Stimulated activated CD4-positive, alpha-beta T cell treated with anti-CD3 and anti-CD28 coated beads, Interleukin-15, amount 100 ng/mL, for 1 hour (primary cell): ENCODE measurements around the gene RGS8.

Source experiments
- DNase-seq, 2 donors: peaks; one replicate each; pipeline ENCODE4 v3.0.0-alpha.2; 2020; ENCODE audit warnings: low read depth in 1 of 2, low spot score in 1 of 2

Gene RGS8

DNA sequence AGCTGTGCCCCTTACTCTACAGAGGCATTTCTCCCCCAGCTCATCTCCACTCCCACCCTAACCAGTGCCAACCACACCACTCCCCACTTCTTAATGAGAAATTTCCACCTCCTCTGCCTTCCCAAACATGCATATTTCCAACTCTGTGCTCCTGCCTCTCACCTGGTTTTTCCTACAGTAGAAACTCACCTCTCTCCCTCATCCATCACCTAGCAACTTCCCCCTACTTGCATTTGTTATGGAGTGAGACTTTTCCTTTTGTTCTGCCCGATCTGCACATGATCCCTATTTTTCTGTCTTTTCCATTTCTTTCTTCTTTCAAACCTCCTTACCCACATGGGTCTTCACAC, 11.9 kb downstream of the RGS8 start:
- DNase-seq: no peak

DNA sequence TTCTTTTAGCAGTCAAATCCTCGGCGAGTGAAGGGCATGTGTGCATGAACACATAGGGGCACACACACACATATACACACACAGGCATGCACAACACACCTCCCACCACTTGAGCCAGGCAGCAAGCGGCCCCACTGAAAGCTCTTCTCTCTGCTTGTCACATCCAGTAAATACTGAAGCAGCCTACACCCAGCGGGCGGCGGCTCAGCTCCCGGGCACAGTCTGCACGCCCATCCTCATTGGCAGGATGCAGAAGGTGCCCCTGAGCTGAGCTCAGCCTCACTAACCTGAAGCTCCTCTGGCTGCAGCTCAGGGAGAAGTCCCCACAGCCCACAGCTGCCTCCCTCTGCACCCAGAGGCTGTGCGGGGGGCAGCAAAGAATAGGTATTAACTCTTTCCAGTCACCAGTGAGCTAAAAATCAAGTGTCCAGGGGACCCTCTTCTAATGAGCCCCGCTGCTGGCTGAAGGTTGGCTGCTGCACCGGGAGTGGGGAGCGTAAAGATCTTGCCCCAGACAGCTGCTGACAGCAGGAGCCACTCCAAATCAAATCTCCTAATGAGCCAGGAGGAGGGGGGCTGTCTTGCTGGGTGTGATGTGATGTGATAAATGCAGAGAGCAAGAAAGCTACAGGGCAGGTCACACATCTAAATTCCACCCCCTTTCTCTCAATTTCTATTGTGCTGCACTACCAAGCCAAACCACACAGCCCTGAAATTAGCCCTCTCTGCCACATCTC, 12.5 kb downstream of the RGS8 start:
- no peak for DNase-seq

DNA sequence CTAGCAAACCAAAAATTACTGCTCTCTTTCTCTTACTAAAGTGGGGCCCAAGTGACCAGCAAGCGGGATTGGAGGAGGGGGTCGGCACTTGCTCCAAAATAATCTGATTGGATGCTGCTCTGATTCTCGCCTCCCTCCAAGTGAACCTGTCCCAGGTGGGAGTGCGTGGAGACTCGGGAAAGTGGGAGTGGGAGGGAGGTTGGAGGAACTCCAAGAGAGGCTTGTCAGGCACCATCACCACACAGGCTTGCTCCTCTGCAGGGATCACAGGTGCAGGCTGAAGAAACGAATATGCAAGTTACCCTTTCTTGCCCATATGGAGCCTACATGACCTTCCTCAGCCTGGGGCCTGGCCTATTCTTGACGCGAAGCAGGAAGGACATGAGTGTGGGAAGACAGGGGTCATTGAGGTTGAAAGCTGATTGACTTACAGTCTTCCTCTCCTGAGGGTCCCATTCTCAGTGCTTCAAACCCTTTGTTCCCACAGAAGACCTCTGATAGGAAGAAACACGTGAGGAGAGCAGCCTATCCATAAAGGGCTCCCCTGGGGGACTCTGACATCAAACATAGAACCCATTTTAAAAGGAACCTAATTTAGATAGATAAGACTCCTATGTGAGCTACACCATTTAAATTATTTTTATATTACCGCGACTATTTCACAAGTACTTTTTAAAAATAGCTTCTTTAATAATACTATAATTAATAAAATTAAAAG, 14.2 kb downstream of the RGS8 start:
- no peak for DNase-seq

DNA sequence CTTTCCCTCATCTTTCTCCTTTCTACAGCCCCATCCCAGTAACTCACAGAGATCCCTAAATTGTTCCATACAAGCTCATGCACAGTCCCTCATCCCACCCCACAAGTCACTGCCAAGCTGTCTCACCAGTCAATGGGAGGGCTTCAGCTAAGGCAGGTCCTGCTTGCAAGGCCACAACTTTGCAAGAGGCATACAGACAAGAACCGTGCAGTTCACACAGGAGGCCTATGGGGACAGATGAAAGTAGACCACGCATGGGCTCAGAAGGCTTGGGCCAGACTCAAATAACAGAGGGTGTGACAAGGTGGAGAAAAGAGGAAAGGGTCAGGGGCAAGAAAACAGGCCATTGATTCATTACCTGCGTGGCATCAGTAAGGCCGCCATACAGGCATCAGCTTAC, 15.1 kb downstream of the RGS8 start:
- no peak for DNase-seq

DNA sequence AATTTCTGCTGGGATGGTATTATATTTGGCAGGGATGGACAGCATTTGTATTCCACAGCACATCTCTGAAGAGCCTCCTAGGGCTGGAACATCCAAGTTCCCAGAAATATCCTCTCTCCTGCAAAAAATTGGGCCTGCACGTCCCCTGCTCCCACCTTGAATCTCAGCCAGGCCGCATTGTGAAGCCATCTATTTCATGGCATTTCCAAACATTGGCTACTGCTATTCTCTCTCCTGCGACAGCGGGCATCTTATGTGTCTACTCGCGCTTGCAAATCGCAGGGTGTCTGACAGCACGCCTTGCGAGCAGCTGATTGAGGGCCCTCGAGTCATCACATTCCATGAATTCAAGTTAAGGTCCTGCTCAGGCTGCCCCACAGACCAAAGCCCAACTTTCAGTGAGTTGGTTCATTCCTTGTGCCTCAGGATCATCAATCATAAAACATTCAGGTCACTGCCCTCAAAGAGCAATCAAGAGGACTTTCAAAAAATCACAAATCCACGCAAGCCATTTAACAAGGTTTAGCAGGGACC, 15.8 kb downstream of the RGS8 start:
- DNase-seq: no peak

DNA sequence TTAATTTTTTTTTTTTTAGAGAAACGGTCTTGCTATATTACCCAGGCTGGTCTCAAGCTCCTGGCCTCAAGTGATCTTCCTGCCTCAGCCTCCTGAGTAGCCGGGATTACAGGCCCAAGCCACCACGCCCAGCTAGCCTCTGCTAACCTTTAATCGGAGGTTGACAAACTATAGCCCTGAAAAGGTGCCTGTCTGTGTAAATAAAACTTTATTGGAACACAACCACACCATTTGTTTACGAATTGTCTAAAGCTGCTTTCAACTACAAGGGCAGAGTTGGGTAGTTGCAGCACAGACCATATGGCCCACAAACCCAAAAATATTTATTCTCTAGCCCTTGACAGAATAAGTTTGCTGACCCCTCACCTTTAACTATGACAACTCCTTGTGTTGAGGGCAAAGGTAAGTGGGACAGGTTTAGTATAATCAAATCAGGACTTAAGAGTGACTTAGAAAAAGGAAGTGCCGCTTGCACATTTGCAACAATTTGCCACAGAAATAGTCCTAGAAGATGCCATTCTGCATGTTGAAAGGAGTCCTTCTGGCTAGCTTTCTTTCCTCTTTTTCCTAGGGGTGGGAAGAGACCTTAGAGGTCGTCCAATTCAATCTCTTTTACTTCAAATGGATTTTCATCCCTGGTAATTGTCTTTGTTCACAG, 16.4 kb downstream of the RGS8 start:
- DNase-seq: no peak

DNA sequence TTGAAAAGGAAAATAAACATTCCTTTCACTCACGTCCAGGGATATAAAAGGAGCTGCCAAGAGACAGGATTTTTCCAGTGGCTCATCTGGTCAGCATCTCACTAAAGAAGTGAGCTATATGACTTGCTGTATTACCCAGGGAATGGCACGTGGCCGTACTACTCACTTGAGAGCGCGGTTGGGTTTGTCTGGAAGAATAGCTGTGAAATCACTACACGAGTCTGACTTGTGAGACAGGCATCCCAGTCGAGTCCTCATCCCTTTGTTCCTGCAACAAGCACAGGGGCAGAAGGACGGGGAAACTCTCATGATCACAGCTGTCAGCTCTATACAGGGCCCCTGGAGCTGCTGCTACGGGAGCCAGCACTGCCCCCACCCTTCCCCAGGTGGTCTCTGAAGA, 17.7 kb downstream of the RGS8 start:
- no peak for DNase-seq

DNA sequence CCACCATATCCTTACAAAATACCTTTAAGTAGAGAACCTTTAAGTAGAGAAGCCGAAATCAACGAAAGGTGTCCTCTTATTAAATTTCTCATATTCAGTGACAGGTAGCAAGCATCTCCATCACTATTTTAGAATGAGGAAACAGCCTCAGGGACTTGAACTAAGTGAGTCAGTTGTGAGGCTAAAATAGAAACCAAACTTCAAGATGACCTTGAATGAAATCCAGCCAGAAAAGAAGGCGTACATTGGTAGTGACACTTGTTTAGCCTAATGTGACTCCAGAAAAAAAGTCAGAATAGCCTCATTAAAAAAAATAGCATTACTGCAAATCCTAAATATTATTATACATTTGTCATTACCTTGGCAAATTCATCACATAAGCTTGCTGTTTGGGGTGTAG, 20.1 kb downstream of the RGS8 start:
- DNase-seq: no peak

DNA sequence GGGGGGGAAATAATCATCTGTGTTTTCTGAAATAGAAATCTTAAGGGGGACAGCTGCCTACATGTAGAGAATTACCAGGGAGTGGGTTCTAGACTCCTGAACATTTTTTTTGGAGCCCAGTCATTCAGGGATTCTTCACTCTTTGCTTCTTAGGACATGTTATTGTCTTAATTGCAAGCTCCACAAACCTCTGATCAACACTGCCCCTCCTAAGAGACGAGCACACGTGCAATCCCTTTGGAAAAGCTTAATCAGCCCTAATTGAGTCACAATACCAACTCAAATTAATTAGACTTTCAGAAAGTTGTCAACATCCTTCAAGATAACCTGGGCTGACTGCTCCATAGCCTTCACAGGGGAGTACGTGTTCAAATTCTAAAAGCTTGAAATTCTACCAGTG, 21.4 kb downstream of the RGS8 start:
- no peak for DNase-seq

DNA sequence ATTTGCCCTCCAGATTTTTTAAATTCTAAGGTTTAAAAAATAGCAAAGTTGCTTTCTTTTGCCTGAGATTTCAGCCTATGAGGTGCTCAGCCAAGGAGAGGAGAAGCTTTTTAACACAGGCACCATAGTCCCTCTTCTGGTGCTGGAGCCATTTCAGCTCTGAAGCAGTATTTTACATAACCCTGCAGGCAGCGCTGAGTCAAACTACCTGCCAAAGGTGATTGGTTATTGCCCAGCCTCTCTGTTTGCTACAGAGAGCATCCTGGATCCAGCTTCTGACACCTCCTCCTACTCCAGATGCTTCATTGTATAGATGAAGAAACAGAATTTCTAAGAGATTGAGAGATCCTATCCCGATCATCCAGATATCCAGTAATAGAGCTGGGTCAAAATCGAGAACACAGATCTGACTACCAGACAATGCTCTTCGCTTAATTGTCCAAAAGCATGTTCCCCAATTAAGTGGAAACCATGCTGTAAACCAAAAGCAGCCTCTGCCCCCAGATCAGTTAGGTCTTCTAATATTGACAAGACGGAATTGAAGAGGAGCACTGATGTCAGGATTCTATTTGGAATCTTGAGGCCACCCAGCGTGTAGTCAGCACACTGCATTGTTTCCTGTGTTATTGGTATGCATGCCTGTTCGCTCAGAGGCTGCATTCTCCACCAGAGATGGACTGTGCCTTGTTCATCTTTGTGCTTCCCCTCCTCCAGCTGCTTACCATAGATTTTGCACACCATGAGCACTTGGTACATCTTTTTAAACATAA, 22.1 kb downstream of the RGS8 start:
- no peak for DNase-seq

DNA sequence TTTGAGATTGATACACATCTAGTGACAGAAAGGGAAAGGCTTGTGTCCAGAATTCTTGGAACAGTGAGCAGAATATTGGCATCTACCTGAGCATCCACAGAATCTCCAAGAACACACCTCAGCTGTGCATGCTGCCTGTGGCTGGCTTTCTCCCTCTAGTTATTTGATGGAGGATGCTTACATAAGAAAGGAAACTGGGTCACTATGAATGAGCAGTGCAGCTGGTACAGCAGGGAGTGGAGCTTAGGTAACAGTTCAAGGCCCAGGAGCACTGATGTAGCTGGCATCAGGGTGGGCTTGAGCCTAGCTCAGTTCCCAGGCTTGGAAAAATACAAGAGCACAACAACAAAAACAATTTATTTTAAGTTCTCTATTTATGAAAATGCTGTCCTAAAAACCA, 26.3 kb downstream of the RGS8 start:
- no peak for DNase-seq

DNA sequence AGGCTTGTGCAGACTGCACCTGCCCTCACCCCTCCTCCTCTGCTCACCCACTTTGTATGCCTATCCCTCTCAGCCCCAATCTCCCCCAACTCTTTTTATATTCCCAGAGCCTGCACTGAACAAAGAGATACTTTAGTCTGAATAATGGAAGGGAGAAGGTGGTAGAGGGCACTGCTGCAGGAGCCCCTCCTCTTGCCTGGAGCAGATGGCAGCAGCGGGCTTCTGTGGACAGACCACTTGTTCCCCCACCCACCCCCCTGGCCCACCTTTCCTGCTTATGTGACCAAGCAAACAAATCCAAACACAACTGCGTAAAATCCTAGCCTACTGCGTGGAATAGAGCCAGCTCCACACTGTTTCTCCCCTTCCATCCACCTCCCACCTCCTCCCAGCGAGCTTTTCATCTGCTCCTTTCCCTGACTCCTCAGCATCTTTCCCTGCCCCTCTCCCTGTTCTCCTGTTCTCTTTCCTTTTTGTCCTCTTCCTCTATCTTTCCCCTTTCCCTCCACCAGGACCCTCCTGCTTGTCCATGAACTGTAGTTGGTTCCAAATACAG, 27.5 kb downstream of the RGS8 start:
- no peak for DNase-seq

DNA sequence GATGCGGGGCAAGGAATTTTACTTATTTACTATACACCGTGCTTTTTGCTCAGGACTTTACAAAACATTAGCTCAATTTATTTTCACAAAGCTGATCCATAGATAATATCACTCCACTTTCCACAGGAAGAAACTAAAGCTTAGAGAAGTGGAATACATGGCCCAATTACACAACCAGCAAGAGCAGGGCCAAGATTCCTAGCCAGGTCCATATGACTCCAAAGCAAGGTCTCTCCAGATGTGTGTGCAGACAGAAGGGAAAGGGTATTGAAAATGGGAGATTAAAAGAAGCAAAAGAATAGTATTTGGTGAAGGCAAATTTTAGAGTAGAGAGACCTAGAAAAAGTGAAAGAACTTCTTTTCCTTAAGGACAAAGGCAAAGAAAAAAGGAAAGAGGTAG, 30.4 kb downstream of the RGS8 start:
- DNase-seq: no peak

DNA sequence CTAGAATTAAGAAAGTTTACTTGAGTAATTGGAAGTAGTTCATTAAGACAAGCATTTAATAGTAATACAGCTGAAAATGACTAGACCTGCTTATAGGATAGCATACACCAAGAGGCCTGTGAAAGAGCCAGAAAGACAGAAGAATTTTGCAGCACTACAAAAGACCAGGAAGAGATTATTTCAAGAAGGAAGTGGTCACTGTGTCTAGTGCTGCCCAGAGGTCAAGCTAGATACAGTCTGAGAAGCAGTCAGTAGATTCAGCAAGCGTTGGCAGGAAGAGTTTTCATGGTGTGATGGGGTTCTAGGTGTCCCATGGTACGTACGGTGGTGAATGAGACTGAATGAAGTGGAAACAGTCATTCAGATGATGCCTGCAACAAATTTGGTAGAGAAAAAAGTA, 31.5 kb downstream of the RGS8 start:
- no peak for DNase-seq

DNA sequence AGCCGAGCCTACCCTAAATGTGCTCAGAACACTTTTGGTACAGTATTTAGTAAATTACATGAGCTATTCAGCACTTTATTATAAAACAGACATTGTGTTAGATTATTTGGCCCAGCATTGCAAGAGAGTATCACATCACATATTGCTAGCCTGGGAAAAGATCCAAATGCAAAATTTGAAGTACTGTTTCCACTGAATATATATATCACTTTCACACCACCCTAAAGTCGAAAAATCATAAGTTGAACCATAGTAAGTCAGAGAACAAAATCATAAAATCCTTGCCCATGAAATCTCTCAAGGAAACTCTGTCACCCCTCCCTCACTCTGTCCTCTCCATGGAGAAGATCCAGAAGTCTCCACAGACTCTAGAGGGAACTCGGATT, 33.1 kb downstream of the RGS8 start:
- no peak for DNase-seq

DNA sequence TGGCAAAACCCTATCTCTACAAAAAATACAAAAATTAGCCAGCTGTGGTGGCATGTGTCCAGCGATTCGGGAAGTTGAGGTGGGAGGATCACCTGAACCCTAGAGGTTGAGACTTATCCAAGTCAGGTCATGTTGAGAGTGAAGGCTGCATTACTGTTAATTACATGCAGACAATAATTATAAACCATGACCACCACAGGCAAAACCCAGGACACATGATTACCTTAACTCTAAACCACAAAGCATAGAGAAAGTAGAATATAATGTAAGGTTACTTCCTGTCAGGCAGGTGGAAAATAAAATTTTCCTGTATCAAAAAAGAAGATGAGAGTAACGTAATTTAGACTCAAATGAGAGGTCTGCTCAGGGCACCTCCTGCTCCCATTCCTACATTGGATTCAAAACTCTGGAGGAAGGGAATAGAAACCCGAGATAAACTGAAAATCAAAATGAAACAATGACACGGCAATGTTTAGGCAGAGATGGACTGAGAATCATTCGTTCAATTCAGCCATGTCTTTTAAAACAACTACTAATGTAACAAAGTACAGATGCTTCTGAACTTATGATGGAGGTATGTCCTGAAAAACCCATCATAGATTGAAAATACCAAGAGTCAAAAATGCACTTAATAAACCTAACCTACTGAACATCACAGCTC, 33.6 kb downstream of the RGS8 start:
- no peak for DNase-seq

DNA sequence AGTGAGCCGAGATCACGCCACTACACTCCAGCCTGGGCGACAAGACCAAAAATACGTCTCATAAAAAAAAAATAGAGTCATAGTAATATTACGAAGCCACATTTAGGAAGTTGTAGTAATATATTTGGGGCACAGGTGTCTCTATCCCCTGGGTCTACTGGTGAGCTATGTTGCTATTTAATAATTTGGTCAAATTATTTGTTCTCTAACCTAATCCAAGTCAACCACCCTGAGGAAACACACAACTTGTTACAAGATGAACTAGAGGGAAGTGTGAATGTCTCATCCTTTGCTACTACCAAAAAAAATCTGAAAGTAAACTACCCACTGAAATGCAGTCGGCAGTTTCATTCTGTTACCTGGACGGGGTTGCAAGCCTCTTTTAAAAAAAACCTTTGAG, 35.3 kb downstream of the RGS8 start:
- no peak for DNase-seq

DNA sequence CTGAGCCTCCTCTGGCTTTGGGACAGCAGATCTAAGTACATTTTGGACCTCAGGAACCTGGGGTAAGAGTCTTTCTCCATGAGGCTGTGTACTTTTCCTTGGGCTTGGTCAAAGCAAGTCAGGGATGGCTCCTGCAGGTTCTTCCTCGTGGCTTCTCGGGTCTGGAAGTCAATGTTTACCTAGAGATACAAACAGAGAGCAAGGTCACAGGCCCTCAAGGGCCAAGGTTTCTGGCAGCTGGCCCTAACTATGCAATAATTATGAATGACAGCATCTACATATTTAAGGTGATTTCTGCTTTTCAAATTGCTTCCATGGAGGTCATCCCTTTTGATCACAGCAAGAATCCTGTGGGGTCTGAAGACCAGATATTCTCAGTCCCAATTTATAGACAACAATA, 37.6 kb downstream of the RGS8 start:
- DNase-seq: no peak

DNA sequence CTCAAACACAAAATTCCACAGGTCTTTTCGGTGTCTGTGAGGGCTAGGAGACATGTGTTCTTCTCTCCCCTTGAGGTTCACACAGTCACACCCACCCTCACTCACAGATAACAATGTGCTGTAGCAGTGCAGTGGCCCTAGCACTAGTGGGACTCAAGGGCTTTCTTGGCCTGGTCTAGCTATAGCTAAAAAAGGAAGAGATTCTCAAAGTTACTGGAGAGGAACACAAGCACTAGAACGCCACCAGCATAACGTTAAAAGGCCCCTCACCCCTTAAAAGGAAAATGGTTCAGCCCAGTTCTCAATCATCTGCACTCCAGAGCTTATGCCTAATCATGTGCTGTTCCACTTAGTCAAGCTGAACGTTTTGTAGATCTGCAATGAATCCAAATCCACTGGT, 39.5 kb downstream of the RGS8 start:
- DNase-seq: no peak

DNA sequence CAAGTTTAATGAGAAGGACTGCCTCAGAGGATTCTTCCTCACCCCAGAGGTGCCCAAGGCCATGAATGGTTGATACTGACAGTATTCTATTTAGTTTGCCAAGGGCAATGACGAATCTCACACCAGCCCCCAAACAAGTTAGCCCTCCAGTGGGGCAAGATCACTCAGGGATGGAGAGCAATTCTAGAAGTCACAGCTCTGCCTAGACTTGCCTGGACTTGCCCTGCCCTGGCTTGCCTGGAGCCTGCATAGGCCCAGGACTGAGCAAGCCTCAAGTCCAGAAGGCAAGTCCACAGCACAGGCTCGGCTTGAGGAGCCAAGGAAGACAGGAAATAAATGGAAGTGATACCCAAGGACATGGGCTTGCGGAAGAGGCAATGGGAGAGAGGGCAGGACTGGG, 40.7 kb downstream of the RGS8 start:
- DNase-seq: no peak

DNA sequence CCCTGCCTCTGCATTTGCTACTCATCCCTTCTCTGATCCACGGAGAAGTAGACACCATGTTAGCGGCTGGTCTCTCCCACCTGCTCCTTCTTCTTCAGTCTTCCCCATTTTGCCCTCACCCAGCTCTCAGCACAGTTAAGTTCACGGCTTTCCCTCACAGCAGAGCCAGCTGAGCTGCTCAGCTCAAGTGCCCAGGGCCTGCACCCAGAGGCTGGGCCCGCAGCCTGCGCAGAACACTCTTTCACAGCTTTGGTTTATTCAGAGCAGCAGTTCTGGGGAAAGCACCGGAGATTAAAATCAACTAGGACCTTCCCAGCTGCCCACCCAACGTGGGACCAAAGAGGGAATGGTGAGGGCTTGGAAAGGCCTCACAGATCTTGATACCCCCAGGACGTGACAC, 41.9 kb downstream of the RGS8 start:
- DNase-seq: no peak
